Neuronal stem cell (in vitro differentiated cells): ENCODE measurements around the gene WFDC13.
A peak's percentile ranks its signal among the peaks of the same experiment; 100 is the strongest.
"Not testable (repeated sequence)": the region's sequence is repeated elsewhere in the genome, so short reads cannot be mapped to it uniquely, and the experiment has no call there.

Experiments
- DNase-seq: peaks from one replicate; pipeline ENCODE4 v3.0.0-alpha.2; 2013; ENCODE audit warnings: low spot score
- H2AFZ ChIP-seq: one replicate; pipeline ENCODE4 v1.6.1; 2013; ENCODE audit warnings: mild to moderate bottlenecking, low read length, inconsistent platforms
- H2AK5ac ChIP-seq: 2 replicates; pipeline ENCODE4 v1.6.1; 2013; ENCODE audit warnings: low read depth, mild to moderate bottlenecking, inconsistent platforms, low read length, moderate library complexity, mixed read lengths
- H2BK120ac ChIP-seq: 2 replicates; pipeline ENCODE4 v1.6.1; 2013; ENCODE audit warnings: low read depth, mild to moderate bottlenecking, inconsistent platforms, low read length, moderate library complexity, mixed read lengths
- H2BK12ac ChIP-seq: one replicate; pipeline ENCODE4 v1.6.1; 2013; ENCODE audit warnings: low read length, inconsistent platforms
- H2BK15ac ChIP-seq: 2 replicates; pipeline ENCODE4 v1.6.1; 2013; ENCODE audit warnings: mild to moderate bottlenecking, low read length, inconsistent platforms, mixed read lengths
- H2BK5ac ChIP-seq: one replicate; pipeline ENCODE4 v1.6.1; 2013; ENCODE audit warnings: inconsistent platforms, mild to moderate bottlenecking, low read length, moderate library complexity
- H3K14ac ChIP-seq: one replicate; pipeline ENCODE4 v1.6.1; 2013; ENCODE audit warnings: low read length, inconsistent platforms
- H3K18ac ChIP-seq: 2 replicates; pipeline ENCODE4 v1.6.1; 2013; ENCODE audit warnings: low read length, inconsistent platforms
- H3K23ac ChIP-seq: 2 replicates; pipeline ENCODE4 v1.6.1; 2013; ENCODE audit warnings: low read depth, mild to moderate bottlenecking, mixed read lengths, low read length, inconsistent platforms; ENCODE audit not compliant: poor library complexity
- H3K27ac ChIP-seq: replicated peaks from 3 replicates; pipeline ENCODE4 v1.5.1; 2013; ENCODE audit warnings: low read length, inconsistent platforms
- H3K27me3 ChIP-seq, 3 experiments: 2 replicates each; pipeline ENCODE4 v1.6.1; 2013; ENCODE audit warnings: low read length in 3 of 3, mild to moderate bottlenecking in 2 of 3, inconsistent platforms in 1 of 3, low read depth in 1 of 3, mixed read lengths in 1 of 3, moderate library complexity in 1 of 3; ENCODE audit not compliant: control insufficient read depth in 3 of 3, insufficient read depth in 3 of 3
- H3K36me3 ChIP-seq, 2 donors: replicated peaks in 1 of 2; 2 replicates each; pipeline ENCODE4 v1.6.1; 2013; ENCODE audit warnings: low read length in 2 of 2; ENCODE audit not compliant: control insufficient read depth in 2 of 2, insufficient read depth in 2 of 2
- H3K4ac ChIP-seq: 2 replicates; pipeline ENCODE4 v1.6.1; 2013; ENCODE audit warnings: inconsistent platforms, mild to moderate bottlenecking, low read length, moderate library complexity
- H3K4me1 ChIP-seq, 2 donors: 1 replicate in 1 of 2; 2 replicates in 1 of 2; pipeline ENCODE4 v1.6.1; 2013; ENCODE audit warnings: low read length in 2 of 2, low read depth in 1 of 2; ENCODE audit not compliant: control insufficient read depth in 2 of 2, insufficient read depth in 1 of 2
- H3K4me2 ChIP-seq: one replicate; pipeline ENCODE4 v1.6.1; 2013; ENCODE audit warnings: mild to moderate bottlenecking, low read length, inconsistent platforms; ENCODE audit not compliant: insufficient read depth, poor library complexity, severe bottlenecking
- H3K4me3 ChIP-seq, 2 donors: 2 replicates each; pipeline ENCODE4 v1.5.1; 2013; ENCODE audit warnings: low read length in 2 of 2, mild to moderate bottlenecking in 2 of 2, inconsistent platforms in 1 of 2, moderate library complexity in 1 of 2
- H3K79me1 ChIP-seq: one replicate; pipeline ENCODE4 v1.6.1; 2013; ENCODE audit warnings: low read depth, mild to moderate bottlenecking, inconsistent platforms, low read length, moderate library complexity
- H3K9ac ChIP-seq: one replicate; pipeline ENCODE4 v1.6.1; 2013; ENCODE audit warnings: mild to moderate bottlenecking, low read depth, low read length, inconsistent platforms; ENCODE audit not compliant: poor library complexity
- H3K9me3 ChIP-seq, 2 donors: replicated peaks in 1 of 2; 2 replicates each; pipeline versions ENCODE3 to v1.6.1; 2013; ENCODE audit warnings: low read length in 2 of 2, mild to moderate bottlenecking in 2 of 2, inconsistent platforms in 1 of 2, low read depth in 1 of 2, mixed read lengths in 1 of 2, moderate library complexity in 1 of 2; ENCODE audit not compliant: control insufficient read depth in 2 of 2, insufficient read depth in 1 of 2
- H4K8ac ChIP-seq: one replicate; pipeline ENCODE4 v1.6.1; 2013; ENCODE audit warnings: low read depth, mild to moderate bottlenecking, inconsistent platforms, low read length, moderate library complexity
- H4K91ac ChIP-seq: one replicate; pipeline ENCODE4 v1.6.1; 2013; ENCODE audit warnings: low read length, low read depth, mild to moderate bottlenecking, inconsistent platforms; ENCODE audit not compliant: poor library complexity
- WGBS, 2 donors: extraction: QIAGEN DNeasy Blood & Tissue Kit; methylation state at CpG; one replicate each; pipeline ENCODE4 v1.1.7; 2013; ENCODE audit warnings: missing lambda C conversion rate in 2 of 2, mixed read lengths in 1 of 2; ENCODE audit not compliant: insufficient read length in 2 of 2, insufficient replicate concordance in 1 of 2; ENCODE audit errors: extremely low coverage in 2 of 2; 5-methylcytosine and 5-hydroxymethylcytosine counted together

Gene WFDC13

GRCh38 chr20:45679650-45680049 is 22.2 kb upstream of the WFDC13 start:
- H3K27ac ChIP-seq: no peak overlapping the region
- H3K18ac ChIP-seq: no peak overlapping the region
- H2BK12ac ChIP-seq: no peak overlapping the region
- no peak overlapping the region for H4K8ac ChIP-seq
- H3K4ac ChIP-seq: no peak overlapping the region
- no peak overlapping the region for H3K4me2 ChIP-seq
- no peak overlapping the region for H2BK15ac ChIP-seq
- H4K91ac ChIP-seq: no peak overlapping the region
- no peak overlapping the region for H3K9ac ChIP-seq
- no peak overlapping the region for H2BK120ac ChIP-seq
- no peak overlapping the region for H2AFZ ChIP-seq
- no peak for DNase-seq
- peaks cover 0 to 2% of the 10 kb centered on the region in 2 donors for H3K9me3 ChIP-seq
- no peaks in the 10 kb centered on the region for H3K27me3 ChIP-seq
- H2AK5ac ChIP-seq: no peak overlapping the region
- H3K36me3 ChIP-seq: no peaks in the 10 kb centered on the region
- H3K4me3 ChIP-seq: no peak overlapping the region
- no peak overlapping the region for H2BK5ac ChIP-seq
- H3K79me1 ChIP-seq: no peaks in the 10 kb centered on the region
- H3K23ac ChIP-seq: no peak overlapping the region
- H3K14ac ChIP-seq: no peak overlapping the region
- no peaks in the 10 kb centered on the region for H3K4me1 ChIP-seq

- Histone ChIP-seq H2AK5ac (no peak overlapping the region), H3K23ac (peak overlapping the region; percentile 10), H4K91ac (peak overlapping the region; percentile 77), H2BK5ac (no peak overlapping the region), H3K18ac (peak overlapping the region; percentile 44), H2BK15ac (no peak overlapping the region), H2BK12ac (peak overlapping the region; percentile 31), H3K4me3 (no peak overlapping the region), H3K79me1 (no peaks in the 10 kb centered on the region), H3K36me3 (no peaks in the 10 kb centered on the region), H3K9ac (no peak overlapping the region), H3K27ac (no peak overlapping the region), H3K4me2 (no peak overlapping the region), H3K27me3 (no peaks in the 10 kb centered on the region), H3K4me1 (no peaks in the 10 kb centered on the region), H2BK120ac (no peak overlapping the region), H2AFZ (no peak overlapping the region), H3K4ac (no peak overlapping the region), H3K9me3 (no peaks in the 10 kb centered on the region), H3K14ac (no peak overlapping the region), H4K8ac (no peak overlapping the region)
- no peak for DNase-seq
- WGBS, 2 donors: no CpG with 5 or more reads among the region's 3 CpGs
Observed at GRCh38 chr20:45685896-45686295, 15.9 kb upstream of the WFDC13 start.

- H4K8ac ChIP-seq, H3K79me1 ChIP-seq, H3K36me3 ChIP-seq, H3K4me1 ChIP-seq, H3K14ac ChIP-seq, H2BK12ac ChIP-seq, H3K9ac ChIP-seq, H3K4me2 ChIP-seq, H3K23ac ChIP-seq, H2AK5ac ChIP-seq, H3K18ac ChIP-seq, H2BK15ac ChIP-seq, H2BK120ac ChIP-seq, H3K27ac ChIP-seq, H3K4me3 ChIP-seq, H3K9me3 ChIP-seq, DNase-seq, H3K4ac ChIP-seq, H2AFZ ChIP-seq, H4K91ac ChIP-seq, H3K27me3 ChIP-seq, H2BK5ac ChIP-seq: not testable (repeated sequence)
- WGBS, 2 donors: no CpG with 5 or more reads among the region's 12 CpGs
Observed at GRCh38 chr20:45693346-45693745, 8.5 kb upstream of the WFDC13 start.

GRCh38 chr20:45695496-45695895 is 6.3 kb upstream of the WFDC13 start:
- Histone ChIP-seq H2AFZ (no peak overlapping the region), H2BK12ac (no peak overlapping the region), H3K4me3 (no peak overlapping the region), H3K18ac (no peak overlapping the region), H3K23ac (no peak overlapping the region), H2BK120ac (no peak overlapping the region), H3K4me2 (no peak overlapping the region), H2AK5ac (no peak overlapping the region), H3K36me3 (no peaks in the 10 kb centered on the region), H2BK15ac (no peak overlapping the region), H3K27ac (no peak overlapping the region), H4K8ac (no peak overlapping the region), H3K14ac (no peak overlapping the region), H3K9ac (no peak overlapping the region), H3K4ac (no peak overlapping the region), H4K91ac (no peak overlapping the region), H3K79me1 (no peaks in the 10 kb centered on the region), H3K9me3 (no peaks in the 10 kb centered on the region), H2BK5ac (no peak overlapping the region), H3K27me3 (no peaks in the 10 kb centered on the region), H3K4me1 (no peaks in the 10 kb centered on the region)
- no peak for DNase-seq
- WGBS, 2 donors: no CpG with 5 or more reads among the region's 2 CpGs
